Subcutaneous abdominal adipose tissue (tissue), 5 donors: ENCODE results near the gene KNG1.
"Not testable (repeated sequence)": the region's sequence is repeated elsewhere in the genome, so short reads cannot be mapped to it uniquely, and the experiment has no call there.

Experiments
- H3K27ac ChIP-seq: one replicate; pipeline ENCODE4 v1.7.0; 2013; ENCODE audit warnings: low read depth, mild to moderate bottlenecking, inconsistent platforms, low read length, moderate library complexity
- H3K27me3 ChIP-seq, 5 donors: one replicate each; pipeline ENCODE4 v1.7.0; 2013; ENCODE audit warnings: low read length in 5 of 5, inconsistent platforms in 1 of 5; ENCODE audit not compliant: control insufficient read depth in 5 of 5, insufficient read depth in 4 of 5
- H3K36me3 ChIP-seq, 5 donors: one replicate each; pipeline ENCODE4 v1.7.0; 2013; ENCODE audit warnings: low read length in 5 of 5; ENCODE audit not compliant: control insufficient read depth in 5 of 5, insufficient read depth in 5 of 5
- H3K4me1 ChIP-seq, 5 donors: one replicate each; pipeline ENCODE4 v1.7.0; 2013; ENCODE audit warnings: low read length in 5 of 5, mild to moderate bottlenecking in 3 of 5, moderate library complexity in 1 of 5; ENCODE audit not compliant: control insufficient read depth in 5 of 5, insufficient read depth in 5 of 5
- H3K4me3 ChIP-seq, 5 donors: one replicate each; pipeline ENCODE4 v1.7.0; 2013; ENCODE audit warnings: low read length in 5 of 5, low read depth in 1 of 5
- H3K9ac ChIP-seq, 5 donors: one replicate each; pipeline ENCODE4 v1.7.0; 2013; ENCODE audit warnings: low read length in 5 of 5, mild to moderate bottlenecking in 4 of 5, moderate library complexity in 3 of 5
- H3K9me3 ChIP-seq, 5 donors: one replicate each; pipeline ENCODE4 v1.7.0; 2013; ENCODE audit warnings: low read length in 5 of 5; ENCODE audit not compliant: control insufficient read depth in 5 of 5
- donor health status: healthy.
- donor health status: healthy.
- donor health status: healthy.
- donor health status: healthy.
- donor health status: healthy.

The KNG1 gene

DNA sequence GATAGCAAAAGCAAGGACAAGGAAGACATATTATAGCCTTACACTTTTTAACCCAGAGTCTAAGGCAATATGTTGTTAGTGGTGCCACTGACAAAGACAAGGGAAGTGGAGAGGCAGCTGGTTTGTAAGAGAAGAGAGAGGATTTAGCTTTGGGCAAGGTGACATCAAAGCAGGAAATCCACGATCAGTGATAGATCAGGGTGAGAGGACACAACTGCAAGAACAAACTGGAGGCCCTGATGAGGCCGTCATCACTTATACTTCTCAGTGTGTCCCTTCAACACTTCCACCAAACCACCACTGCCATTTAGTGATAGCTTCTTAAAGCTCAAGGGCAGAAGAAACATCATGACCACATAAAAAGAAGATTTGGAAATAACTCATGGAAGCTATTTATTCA lies 30.7 kb upstream of the KNG1 start:
- not testable (repeated sequence) for H3K4me1 ChIP-seq, H3K27ac ChIP-seq, H3K27me3 ChIP-seq, H3K9me3 ChIP-seq, H3K9ac ChIP-seq, H3K36me3 ChIP-seq, H3K4me3 ChIP-seq

DNA sequence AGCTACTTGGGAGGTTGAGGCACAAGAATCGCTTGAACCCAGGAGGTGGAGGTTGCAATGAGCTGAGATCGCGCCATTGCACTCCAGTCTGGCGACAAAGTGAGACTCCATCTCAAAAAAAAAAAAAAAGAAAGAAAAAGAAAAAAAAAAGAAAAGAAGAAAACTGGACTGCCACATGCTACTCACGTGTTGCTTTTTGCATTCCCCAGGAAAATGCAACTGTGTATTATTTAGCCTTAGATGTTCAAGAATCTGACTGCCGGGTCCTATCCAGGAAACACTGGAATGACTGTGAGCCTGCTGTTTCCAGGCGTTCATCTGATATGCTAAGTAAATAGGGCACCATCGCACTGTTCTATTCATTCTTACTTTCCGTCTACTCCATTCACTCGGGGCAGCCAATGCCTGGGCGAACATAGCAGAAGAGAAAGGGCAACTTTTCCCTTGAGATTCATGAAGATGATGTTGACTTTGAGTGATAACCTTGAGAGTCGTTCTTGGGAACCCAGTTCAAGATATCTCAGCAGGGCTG lies 30.0 kb upstream of the KNG1 start:
- no peaks in the 10 kb centered on the region for H3K4me1 ChIP-seq
- H3K27me3 ChIP-seq, result peaks cover under 1 to 4% (median 4%) of the 10 kb centered on the region in 5 donors
- no peak overlapping the region for H3K4me3 ChIP-seq
- H3K27ac ChIP-seq, result no peak overlapping the region
- H3K9me3 ChIP-seq, result peaks cover 0 to 5% (median 0%) of the 10 kb centered on the region in 5 donors
- H3K36me3 ChIP-seq, result no peaks in the 10 kb centered on the region
- H3K9ac ChIP-seq, result no peak overlapping the region

DNA sequence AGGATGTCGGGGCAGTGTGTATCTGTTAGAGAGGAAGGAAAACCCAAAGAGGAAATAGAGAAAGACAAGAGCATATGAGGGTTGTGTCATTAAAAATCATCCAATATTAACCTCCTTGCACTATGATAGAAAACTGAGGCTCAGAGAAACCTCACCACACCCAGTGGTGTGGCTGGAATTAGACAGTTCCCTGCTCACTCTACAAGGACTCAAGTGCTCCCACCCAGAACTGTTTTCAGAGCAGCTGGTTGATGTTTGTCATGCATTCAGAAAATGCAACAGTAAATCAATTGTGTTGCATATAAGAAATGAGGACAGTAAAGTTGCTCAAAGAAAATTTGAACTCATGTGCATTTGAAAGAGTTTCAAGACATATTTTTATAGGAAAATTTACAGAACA lies 26.9 kb upstream of the KNG1 start:
- H3K4me1 ChIP-seq, H3K36me3 ChIP-seq, H3K27me3 ChIP-seq, H3K4me3 ChIP-seq, H3K9ac ChIP-seq, H3K27ac ChIP-seq, H3K9me3 ChIP-seq: not testable (repeated sequence)

- no peak overlapping the region for H3K4me3 ChIP-seq
- no peaks in the 10 kb centered on the region for H3K9me3 ChIP-seq
- peaks cover 0 to 5% (median 4%) of the 10 kb centered on the region in 5 donors for H3K27me3 ChIP-seq
These were observed 25.5 kb upstream of the KNG1 start for GRCh38 chr3:186691676-186692075.

DNA sequence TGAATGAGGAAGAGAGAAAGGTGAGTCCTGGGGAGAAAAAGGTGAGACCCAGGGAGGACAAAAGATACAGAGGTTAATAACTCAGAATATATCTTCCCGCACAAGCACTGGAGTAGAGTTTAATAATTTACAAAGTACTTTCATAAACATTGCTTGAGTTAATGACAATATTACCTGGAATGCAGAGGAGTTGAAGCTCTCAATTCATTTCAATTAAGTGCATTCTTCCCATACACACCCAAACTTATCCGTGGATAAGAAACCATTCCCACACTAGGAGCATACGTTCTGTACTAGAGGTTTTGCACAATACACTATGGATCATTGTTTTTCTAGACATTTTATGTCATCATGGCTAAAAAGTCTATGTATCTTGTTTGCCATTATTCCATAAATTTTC lies 23.3 kb upstream of the KNG1 start:
- Histone ChIP-seq H3K27ac (no peak overlapping the region), H3K9ac (no peak overlapping the region), H3K9me3 (no peaks in the 10 kb centered on the region), H3K4me3 (no peak overlapping the region), H3K27me3 (peaks cover 0 to 5% (median 4%) of the 10 kb centered on the region in 5 donors), H3K36me3 (no peaks in the 10 kb centered on the region), H3K4me1 (no peaks in the 10 kb centered on the region)

More at GRCh38 chr3:186691676-186692075, 25.5 kb upstream of the KNG1 start:
- no peak overlapping the region for H3K27ac ChIP-seq
- H3K4me1 ChIP-seq, result no peaks in the 10 kb centered on the region
- H3K9ac ChIP-seq, result no peak overlapping the region
- no peaks in the 10 kb centered on the region for H3K36me3 ChIP-seq

DNA sequence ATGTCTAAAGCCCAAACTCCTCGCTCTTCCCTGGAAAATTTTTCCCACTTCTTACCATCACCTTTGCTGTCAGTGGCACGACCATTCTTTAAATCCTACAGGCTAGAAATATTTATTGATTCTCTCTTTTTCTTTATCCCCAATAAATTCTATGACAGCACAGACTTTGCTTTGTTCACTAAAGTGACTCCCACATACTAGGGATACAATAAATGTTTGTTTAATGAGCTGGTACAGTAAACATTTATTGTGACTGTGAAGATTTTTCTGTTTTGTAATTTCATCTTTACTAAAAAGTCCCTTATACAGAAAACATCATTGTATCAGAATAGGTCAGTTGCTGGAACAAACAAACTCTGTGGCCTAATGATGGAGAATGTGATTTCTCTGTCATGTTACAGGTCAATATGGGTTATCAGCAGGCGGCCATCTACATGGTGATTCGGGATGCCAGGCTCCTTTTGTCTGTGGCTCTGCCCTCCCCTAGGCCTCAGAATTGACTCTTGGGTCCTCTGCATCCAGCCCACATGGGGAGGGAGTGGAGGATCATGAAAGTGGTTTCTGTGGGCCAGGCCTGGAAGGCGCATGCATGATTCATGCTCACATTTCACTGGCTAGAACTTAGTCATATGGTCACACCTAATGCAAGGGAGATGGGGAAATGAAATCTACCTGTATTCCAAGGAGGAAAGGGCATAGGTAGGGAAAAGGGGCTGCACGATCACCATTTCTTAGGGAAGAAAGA lies 22.7 kb upstream of the KNG1 start:
- no peaks in the 10 kb centered on the region for H3K9me3 ChIP-seq
- no peaks in the 10 kb centered on the region for H3K4me1 ChIP-seq
- no peak overlapping the region for H3K27ac ChIP-seq
- H3K4me3 ChIP-seq, result no peak overlapping the region
- no peaks in the 10 kb centered on the region for H3K36me3 ChIP-seq
- no peak overlapping the region for H3K9ac ChIP-seq
- H3K27me3 ChIP-seq, result peaks cover 0 to 5% (median 4%) of the 10 kb centered on the region in 5 donors

- Histone ChIP-seq H3K36me3 (no peaks in the 10 kb centered on the region), H3K27ac (no peak overlapping the region), H3K9ac (no peak overlapping the region), H3K4me1 (no peaks in the 10 kb centered on the region), H3K9me3 (no peaks in the 10 kb centered on the region), H3K4me3 (no peak overlapping the region), H3K27me3 (peaks cover 0 to 5% (median 4%) of the 10 kb centered on the region in 5 donors)
These were observed 20.6 kb upstream of the KNG1 start for GRCh38 chr3:186696522-186696921.

DNA sequence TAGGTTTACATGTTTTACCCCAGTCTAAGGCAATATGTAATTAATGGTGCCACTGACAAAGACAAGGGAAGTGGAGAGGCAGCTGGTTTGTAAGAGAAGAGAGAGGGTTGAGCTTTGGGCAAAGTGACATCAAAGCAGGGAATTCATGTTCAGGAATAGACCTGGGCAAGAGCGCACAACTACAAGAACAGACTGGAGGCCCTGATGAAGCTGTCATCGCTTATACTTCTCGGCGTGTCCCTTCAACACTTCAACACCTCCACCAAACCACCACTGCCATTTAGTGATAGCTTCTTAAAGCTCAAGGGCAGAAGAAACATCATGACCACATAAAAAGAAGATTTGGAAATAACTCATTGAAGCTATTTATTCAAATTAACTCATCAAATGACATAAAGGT lies 19.6 kb upstream of the KNG1 start:
- peaks cover 0 to 3% (median 0%) of the 10 kb centered on the region in 5 donors for H3K27me3 ChIP-seq
- H3K27ac ChIP-seq, result no peak overlapping the region
- H3K4me3 ChIP-seq, result no peak overlapping the region
- no peaks in the 10 kb centered on the region for H3K4me1 ChIP-seq
- H3K36me3 ChIP-seq, result no peaks in the 10 kb centered on the region
- no peaks in the 10 kb centered on the region for H3K9me3 ChIP-seq
- no peak overlapping the region for H3K9ac ChIP-seq

DNA sequence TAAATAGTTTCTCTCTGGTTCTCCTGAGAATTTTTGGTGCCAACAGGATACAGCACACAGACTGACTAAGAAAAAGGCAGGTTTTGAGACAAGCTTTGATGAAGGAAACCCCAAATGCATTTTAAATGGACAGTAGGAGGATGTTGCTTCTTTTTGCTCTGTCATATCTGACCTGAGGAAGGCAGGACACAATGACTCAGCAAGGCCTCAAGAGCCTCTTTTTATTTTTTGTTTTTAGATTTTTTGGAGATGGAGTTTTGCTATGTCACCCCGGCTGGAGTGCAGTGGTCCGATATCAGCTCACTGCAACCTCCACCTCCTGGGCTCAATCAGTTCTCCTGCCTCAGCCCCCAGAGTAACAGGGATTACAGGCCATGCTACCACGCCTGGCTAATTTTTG lies 16.9 kb upstream of the KNG1 start:
- no peak overlapping the region for H3K27ac ChIP-seq
- H3K36me3 ChIP-seq, result no peaks in the 10 kb centered on the region
- no peaks in the 10 kb centered on the region for H3K9me3 ChIP-seq
- H3K4me3 ChIP-seq, result no peak overlapping the region
- no peaks in the 10 kb centered on the region for H3K4me1 ChIP-seq
- no peaks in the 10 kb centered on the region for H3K27me3 ChIP-seq
- no peak overlapping the region for H3K9ac ChIP-seq

- not testable (repeated sequence) for H3K4me1 ChIP-seq, H3K27me3 ChIP-seq, H3K9ac ChIP-seq, H3K27ac ChIP-seq, H3K9me3 ChIP-seq, H3K4me3 ChIP-seq, H3K36me3 ChIP-seq
These were observed 14.7 kb upstream of the KNG1 start for GRCh38 chr3:186702451-186702850.
